Breast epithelium (tissue), 4 donors: ENCODE measurements around the gene ASXL2. TPM values are rescaled to one million over a fixed set of nuclear protein-coding genes. Genes with fewer than 3 reads are reported as not detected.

ENCODE experiments used
- DNase-seq, 2 donors: peaks; one replicate each; pipeline ENCODE4 v3.0.0-alpha.2; 2019; ENCODE audit warnings: low spot score in 2 of 2
- H3K27ac ChIP-seq, 2 donors: fragments of 200-600 bp; sonication (generic) in 1 of 2; one replicate each; pipeline ENCODE4 v1.5.1; 2016 to 2019; ENCODE audit warnings: mild to moderate bottlenecking in 1 of 2
- H3K27me3 ChIP-seq, 2 donors: fragments of 200-600 bp; sonication (generic) in 1 of 2; one replicate each; pipeline versions ENCODE4 v1.5.1 to v1.6.0; 2017 to 2019; ENCODE audit warnings: control low read depth in 1 of 2, mild to moderate bottlenecking in 1 of 2
- H3K36me3 ChIP-seq: fragments of 200-600 bp; one replicate; pipeline ENCODE4 v1.5.1; 2019
- H3K4me1 ChIP-seq, 2 donors: fragments of 200-600 bp; sonication (generic); one replicate each; pipeline ENCODE4 v1.5.1; 2016 to 2019; ENCODE audit warnings: control low read depth in 1 of 2
- H3K4me3 ChIP-seq, 3 donors: fragments of 200-600 bp; sonication (generic); 1 replicate in 2 of 3; 2 replicates in 1 of 3; pipeline ENCODE4 v1.5.1; 2016 to 2019; ENCODE audit warnings: mild to moderate bottlenecking in 3 of 3, moderate library complexity in 2 of 3
- H3K9me3 ChIP-seq, 2 donors: fragments of 200-600 bp; sonication (generic) in 1 of 2; one replicate each; pipeline ENCODE4 v1.5.1; 2016 to 2019; ENCODE audit warnings: control low read depth in 1 of 2
- POLR2A ChIP-seq: fragments of 450-650 bp; IDR thresholded peaks from one replicate; pipeline ENCODE4 v1.6.1; 2016; ENCODE audit warnings: antibody characterized with exemption, mild to moderate bottlenecking, moderate library complexity
- POLR2AphosphoS5 ChIP-seq, 3 donors: sonication (generic); formaldehyde crosslinking; IDR thresholded peaks; one replicate each; pipeline ENCODE4 v1.6.1; 2017; ENCODE audit warnings: antibody characterized with exemption in 3 of 3
- intact Hi-C: fragments of 100-400 bp; cut with DNase I; formaldehyde crosslinking; loops from one replicate; pipeline ENCODE4 v1.15.1; 2023; ENCODE audit warnings: low total_unique reads
- total RNA-seq, 3 donors: library from RNA; depleted of rRNA; stranded (reverse); fragments of >200 nt; gene quantifications; one replicate each; pipeline ENCODE4 v1.1.0, GENCODE V29; 2016
- TF ChIP-seq, protein P1 (sequence below), 3 donors: fragments of 450-650 bp; IDR thresholded peaks; one replicate each; pipeline ENCODE4 v1.5.1; 2016 to 2017; ENCODE audit warnings: antibody characterized with exemption in 3 of 3, mild to moderate bottlenecking in 3 of 3, moderate library complexity in 3 of 3

The ASXL2 gene
- total RNA-seq, 3 donors from 2014 or later: 16.4 to 18.2 (median 17.4) TPM

DNA sequence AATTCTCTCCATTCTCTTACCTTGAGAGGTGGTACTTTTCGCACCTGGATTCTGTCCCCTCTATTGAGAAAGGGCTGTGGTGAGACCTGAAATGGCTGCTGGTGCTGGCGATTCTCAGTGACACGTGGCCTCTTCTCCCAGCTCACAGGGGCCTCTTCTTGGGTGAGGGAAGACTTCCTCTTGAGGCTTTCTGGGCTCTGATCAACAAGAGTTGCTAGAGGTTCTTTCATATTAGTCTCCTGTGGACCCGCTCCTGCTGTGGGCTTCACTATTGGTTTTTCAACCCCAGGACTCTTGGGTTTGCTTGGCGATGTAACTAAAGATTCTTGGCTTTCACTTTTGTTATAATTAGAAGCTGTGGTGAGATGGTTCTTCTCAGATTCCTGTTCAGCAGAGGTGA is 128.6 kb downstream of the ASXL2 start:
- Histone ChIP-seq H3K9me3 (no peaks in the 10 kb centered on the region), H3K36me3 (no peaks in the 10 kb centered on the region)

DNA sequence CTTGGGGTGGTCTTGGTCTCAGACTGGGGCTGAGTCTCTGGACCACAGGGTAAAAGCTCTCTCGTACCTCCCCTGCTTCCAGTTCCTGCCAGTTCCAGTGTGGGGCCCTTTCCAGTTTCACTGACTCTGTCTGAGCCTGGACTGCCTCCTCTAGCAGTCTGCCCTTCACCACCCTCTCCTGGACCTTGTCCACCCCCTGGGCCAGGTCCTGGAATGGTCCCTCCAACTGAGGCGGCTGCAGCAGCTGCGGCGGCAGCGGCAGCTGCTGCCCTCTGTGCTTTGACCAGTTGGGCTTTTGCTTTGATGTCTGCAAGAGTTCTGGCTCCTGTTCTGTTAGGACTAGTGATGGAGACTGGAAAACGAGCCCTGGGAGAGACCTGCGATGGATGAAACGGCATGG is 134.2 kb downstream of the ASXL2 start:
- no peak for DNase-seq
- Histone ChIP-seq H3K9me3 (no peaks in the 10 kb centered on the region), H3K4me1 (no peaks in the 10 kb centered on the region), H3K27ac (no peak overlapping the region), H3K36me3 (peaks cover 4% of the 10 kb centered on the region), H3K27me3 (no peaks in the 10 kb centered on the region), H3K4me3 (no peak overlapping the region)
- no peak for TF ChIP-seq POLR2A
- TF ChIP-seq, protein P1, sequence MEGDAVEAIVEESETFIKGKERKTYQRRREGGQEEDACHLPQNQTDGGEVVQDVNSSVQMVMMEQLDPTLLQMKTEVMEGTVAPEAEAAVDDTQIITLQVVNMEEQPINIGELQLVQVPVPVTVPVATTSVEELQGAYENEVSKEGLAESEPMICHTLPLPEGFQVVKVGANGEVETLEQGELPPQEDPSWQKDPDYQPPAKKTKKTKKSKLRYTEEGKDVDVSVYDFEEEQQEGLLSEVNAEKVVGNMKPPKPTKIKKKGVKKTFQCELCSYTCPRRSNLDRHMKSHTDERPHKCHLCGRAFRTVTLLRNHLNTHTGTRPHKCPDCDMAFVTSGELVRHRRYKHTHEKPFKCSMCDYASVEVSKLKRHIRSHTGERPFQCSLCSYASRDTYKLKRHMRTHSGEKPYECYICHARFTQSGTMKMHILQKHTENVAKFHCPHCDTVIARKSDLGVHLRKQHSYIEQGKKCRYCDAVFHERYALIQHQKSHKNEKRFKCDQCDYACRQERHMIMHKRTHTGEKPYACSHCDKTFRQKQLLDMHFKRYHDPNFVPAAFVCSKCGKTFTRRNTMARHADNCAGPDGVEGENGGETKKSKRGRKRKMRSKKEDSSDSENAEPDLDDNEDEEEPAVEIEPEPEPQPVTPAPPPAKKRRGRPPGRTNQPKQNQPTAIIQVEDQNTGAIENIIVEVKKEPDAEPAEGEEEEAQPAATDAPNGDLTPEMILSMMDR (IDR thresholded peaks at IDR 0.05): no peak
- TF ChIP-seq POLR2AphosphoS5 (IDR thresholded peaks at IDR 0.05): no peak
- intact Hi-C loops: no loop called here

More for the DNA sequence above, 128.6 kb downstream of the ASXL2 start:
- intact Hi-C loops: no loop called here
- H3K27ac ChIP-seq: no peak overlapping the region
- no peak overlapping the region for H3K4me3 ChIP-seq
- TF ChIP-seq, protein P1 (IDR thresholded peaks at IDR 0.05): no peak
- TF ChIP-seq POLR2A: no peak
- H3K27me3 ChIP-seq: no peaks in the 10 kb centered on the region
- no peaks in the 10 kb centered on the region for H3K4me1 ChIP-seq
- no peak for DNase-seq

DNA sequence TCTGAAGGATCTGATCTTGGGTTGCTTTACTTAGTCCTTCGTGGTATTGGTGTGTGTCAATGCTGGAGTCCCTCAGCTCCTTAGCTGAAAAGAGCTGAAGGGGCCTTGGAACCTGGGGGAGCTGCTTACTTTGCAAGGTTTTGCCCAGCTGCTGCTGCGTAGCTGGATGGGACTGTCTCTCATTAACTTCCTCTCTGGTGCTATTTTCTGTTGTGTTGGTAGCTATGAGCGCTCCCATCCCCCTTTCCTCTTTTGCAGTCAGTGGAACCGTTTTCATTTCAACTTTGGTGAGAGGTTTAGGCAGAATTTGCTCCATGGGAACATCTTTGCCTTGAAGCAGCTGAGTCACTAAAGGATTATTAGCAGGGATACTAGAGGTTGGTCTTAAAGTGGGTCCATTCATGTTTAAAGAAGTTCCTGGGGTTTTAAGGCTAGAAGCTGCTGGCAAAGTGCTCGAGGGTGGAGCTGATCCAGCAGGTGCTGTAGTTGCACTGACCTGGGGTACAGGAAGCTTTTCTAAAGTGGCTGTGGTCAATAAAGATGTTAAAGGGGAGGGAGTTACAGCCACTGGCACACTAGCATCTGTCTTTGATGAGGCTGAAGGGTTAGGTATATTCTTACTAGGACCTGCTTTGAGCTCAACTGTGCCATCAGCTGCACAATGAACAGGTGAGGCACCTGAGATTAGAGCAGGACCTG is 135.0 kb downstream of the ASXL2 start:
- Histone ChIP-seq H3K36me3 (peaks cover 4% of the 10 kb centered on the region), H3K4me3 (no peak overlapping the region), H3K27ac (no peak overlapping the region), H3K4me1 (no peaks in the 10 kb centered on the region), H3K27me3 (no peaks in the 10 kb centered on the region), H3K9me3 (no peaks in the 10 kb centered on the region)
- TF ChIP-seq, protein P1 (IDR thresholded peaks at IDR 0.05): no peak
- no peak for TF ChIP-seq POLR2A
- no peak for TF ChIP-seq POLR2AphosphoS5 (IDR thresholded peaks at IDR 0.05)
- intact Hi-C loops: no loop called here
- DNase-seq: no peak

DNA sequence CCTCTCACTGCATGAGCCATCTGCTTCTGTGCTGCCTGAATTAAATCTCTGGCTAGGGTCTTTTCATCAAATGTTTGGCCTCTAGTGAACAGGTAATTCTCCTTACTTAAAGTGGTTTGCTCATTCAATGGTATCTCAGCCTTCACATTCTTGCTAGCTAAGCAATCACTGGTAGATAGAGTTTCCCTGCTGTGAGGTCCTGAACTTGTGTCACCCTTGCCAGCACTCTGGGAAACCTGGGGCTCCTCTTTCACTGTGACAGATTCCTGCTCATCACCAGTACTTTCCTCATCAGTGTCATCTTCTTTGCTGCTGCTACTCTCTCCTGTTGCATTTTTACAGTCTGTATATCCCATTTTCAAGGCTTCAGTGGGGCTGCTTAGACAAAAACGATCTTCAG is 135.8 kb downstream of the ASXL2 start:
- Histone ChIP-seq H3K27ac (no peak overlapping the region), H3K27me3 (no peaks in the 10 kb centered on the region), H3K4me1 (no peaks in the 10 kb centered on the region), H3K4me3 (no peak overlapping the region), H3K9me3 (no peaks in the 10 kb centered on the region), H3K36me3 (peaks cover 4% of the 10 kb centered on the region)
- TF ChIP-seq POLR2A (no peak), POLR2AphosphoS5 (IDR thresholded peaks at IDR 0.05) (no peak)
- TF ChIP-seq, protein P1 (IDR thresholded peaks at IDR 0.05): no peak
- no peak for DNase-seq
- intact Hi-C loops: no loop called here

DNA sequence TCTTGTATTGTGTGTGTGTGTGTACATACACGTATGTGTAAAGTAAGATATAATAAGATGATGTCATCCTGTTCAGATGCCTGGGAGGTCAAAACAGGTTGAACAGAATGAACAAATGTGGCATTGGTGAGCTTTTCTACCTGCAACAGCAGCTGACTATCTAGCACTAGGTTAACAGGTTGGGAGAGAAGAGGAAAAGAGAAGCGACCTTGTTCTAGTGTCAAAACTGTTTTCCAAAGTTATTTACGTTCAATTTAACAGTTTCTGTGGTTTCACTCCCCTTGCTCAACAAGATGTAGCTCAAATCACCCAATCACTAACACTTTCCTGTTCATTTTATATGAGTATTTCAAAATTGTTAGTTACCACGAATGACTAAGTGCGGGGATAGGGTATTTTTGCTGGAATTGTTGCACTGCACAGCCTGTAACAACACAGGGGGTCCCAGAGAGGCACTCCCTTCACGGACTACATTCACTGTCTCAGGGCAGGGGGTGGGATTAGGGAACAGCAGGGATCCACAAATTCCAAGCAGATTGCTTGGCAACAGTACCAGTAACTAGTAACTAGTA is 137.4 kb downstream of the ASXL2 start:
- Histone ChIP-seq H3K27ac (no peak overlapping the region), H3K27me3 (no peaks in the 10 kb centered on the region), H3K9me3 (no peaks in the 10 kb centered on the region), H3K36me3 (peaks cover 4% of the 10 kb centered on the region), H3K4me3 (no peak overlapping the region), H3K4me1 (no peaks in the 10 kb centered on the region)
- TF ChIP-seq, protein P1 (IDR thresholded peaks at IDR 0.05): no peak
- TF ChIP-seq POLR2A (no peak), POLR2AphosphoS5 (IDR thresholded peaks at IDR 0.05) (no peak)
- intact Hi-C loops: no loop called here
- no peak for DNase-seq
